PC-9 (cell line): Measurements from ENCODE around the gene ITGB7. TPM values are rescaled to one million over a fixed set of nuclear protein-coding genes. Genes with fewer than 3 reads are reported as not detected.
A peak's percentile ranks its signal among the peaks of the same experiment; 100 is the strongest.

ENCODE experiments used
- Bru-seq: library from RNA; stranded (reverse); fragments of 400-500 nt; gene quantifications from one replicate; lab custom pipeline; 2021; lab: Mats Ljungman, UMichigan
- BruChase-seq, 2 experiments: library from RNA; stranded (reverse); fragments of 400-500 nt; gene quantifications; one replicate each; lab custom pipeline; 2021; lab: Mats Ljungman, UMichigan
- BruUV-seq: library from RNA; stranded (reverse); fragments of 400-500 nt; replicated peaks from 2 replicates; lab custom pipeline; 2021; lab: Mats Ljungman, UMichigan
- CTCF ChIA-PET: fragments of 300-600 bp; sonication (Branson Sonifier 250); formaldehyde crosslinking; loops from one replicate; lab custom pipeline; 2022; ENCODE audit warnings: antibody characterized with exemption; lab: Charles Lee
- POLR2A ChIA-PET: fragments of 300-600 bp; sonication (Branson Sonifier 250); formaldehyde crosslinking; loops from one replicate; lab custom pipeline; 2022; ENCODE audit warnings: antibody characterized with exemption; ENCODE audit not compliant: unreplicated experiment; lab: Charles Lee
- DNase-seq, 2 experiments: peaks; one replicate each; pipeline versions ENCODE4 v3.0.0 to v3.0.0-alpha.2; 2015 to 2022; ENCODE audit warnings: mixed read lengths in 1 of 2
- H2AFZ ChIP-seq: fragments of 200-600 bp; sonication (generic); 2 replicates; pipeline ENCODE4 v1.8.1; 2017; ENCODE audit warnings: antibody characterized with exemption
- H3F3A ChIP-seq: fragments of 200-600 bp; sonication (generic); 2 replicates; pipeline ENCODE4 v1.8.1; 2017; ENCODE audit warnings: antibody characterized with exemption, mild to moderate bottlenecking, low read depth; ENCODE audit not compliant: insufficient read depth
- H3K27ac ChIP-seq: fragments of 200-600 bp; sonication (generic); 2 replicates; pipeline ENCODE4 v1.6.1; 2016; ENCODE audit warnings: mixed run types
- H3K27me3 ChIP-seq: fragments of 200-600 bp; sonication (generic); 2 replicates; pipeline ENCODE4 v1.6.1; 2016; ENCODE audit warnings: low read depth, mixed run types; ENCODE audit not compliant: insufficient read depth
- H3K36me3 ChIP-seq: fragments of 200-600 bp; sonication (generic); 2 replicates; pipeline ENCODE4 v1.6.1; 2016; ENCODE audit warnings: low read depth, mixed run types
- H3K4me1 ChIP-seq: fragments of 200-600 bp; sonication (generic); replicated peaks from 2 replicates; pipeline ENCODE4 v1.6.1; 2016; ENCODE audit warnings: mixed run types; ENCODE audit not compliant: insufficient read depth
- H3K4me2 ChIP-seq: fragments of 200-600 bp; sonication (generic); 2 replicates; pipeline ENCODE4 v1.6.1; 2017; ENCODE audit warnings: mixed run types
- H3K4me3 ChIP-seq: fragments of 200-600 bp; sonication (generic); 2 replicates; pipeline ENCODE4 v1.6.1; 2016; ENCODE audit warnings: mixed run types
- H3K79me2 ChIP-seq: fragments of 200-600 bp; sonication (generic); 2 replicates; pipeline ENCODE4 v1.6.1; 2017; ENCODE audit warnings: low read depth, mixed run types
- H3K9me2 ChIP-seq: fragments of 200-600 bp; sonication (generic); 2 replicates; pipeline ENCODE4 v1.8.1; 2017; ENCODE audit warnings: mild to moderate bottlenecking; ENCODE audit not compliant: insufficient read depth
- H3K9me3 ChIP-seq: fragments of 200-600 bp; sonication (generic); 2 replicates; pipeline ENCODE4 v1.8.1; 2016; ENCODE audit warnings: low read depth; ENCODE audit not compliant: insufficient read depth
- H4K20me1 ChIP-seq: fragments of 200-600 bp; sonication (generic); 2 replicates; pipeline ENCODE4 v1.8.1; 2017; ENCODE audit not compliant: insufficient read depth
- EZH2 ChIP-seq: fragments of 200-600 bp; sonication (generic); IDR thresholded peaks from 2 replicates; pipeline ENCODE4 v1.8.0; 2017; ENCODE audit warnings: antibody characterized with exemption, low read depth
- intact Hi-C: fragments of 100-400 bp; cut with micrococcal nuclease; formaldehyde crosslinking; loops from one replicate; pipeline ENCODE4 v1.10.0; 2022; ENCODE audit not compliant: unreplicated experiment
- long read RNA-seq: library from polyadenylated mRNA; stranded (forward); transcript quantifications from one replicate; pipeline ENCODE4 v2.0.0, GENCODE V29; 2022
- total RNA-seq: library from RNA; stranded (reverse); gene quantifications from 2 replicates; pipeline ENCODE4 v1.2.3, GENCODE V29; 2021
- TF ChIP-seq, protein P1 (sequence below): fragments of 200-600 bp; sonication (generic); conservative IDR thresholded peaks from 2 replicates; pipeline ENCODE4 v1.6.1; 2017; ENCODE audit warnings: mixed run types, antibody characterized with exemption, mild to moderate bottlenecking, moderate library complexity

Gene ITGB7, protein sequence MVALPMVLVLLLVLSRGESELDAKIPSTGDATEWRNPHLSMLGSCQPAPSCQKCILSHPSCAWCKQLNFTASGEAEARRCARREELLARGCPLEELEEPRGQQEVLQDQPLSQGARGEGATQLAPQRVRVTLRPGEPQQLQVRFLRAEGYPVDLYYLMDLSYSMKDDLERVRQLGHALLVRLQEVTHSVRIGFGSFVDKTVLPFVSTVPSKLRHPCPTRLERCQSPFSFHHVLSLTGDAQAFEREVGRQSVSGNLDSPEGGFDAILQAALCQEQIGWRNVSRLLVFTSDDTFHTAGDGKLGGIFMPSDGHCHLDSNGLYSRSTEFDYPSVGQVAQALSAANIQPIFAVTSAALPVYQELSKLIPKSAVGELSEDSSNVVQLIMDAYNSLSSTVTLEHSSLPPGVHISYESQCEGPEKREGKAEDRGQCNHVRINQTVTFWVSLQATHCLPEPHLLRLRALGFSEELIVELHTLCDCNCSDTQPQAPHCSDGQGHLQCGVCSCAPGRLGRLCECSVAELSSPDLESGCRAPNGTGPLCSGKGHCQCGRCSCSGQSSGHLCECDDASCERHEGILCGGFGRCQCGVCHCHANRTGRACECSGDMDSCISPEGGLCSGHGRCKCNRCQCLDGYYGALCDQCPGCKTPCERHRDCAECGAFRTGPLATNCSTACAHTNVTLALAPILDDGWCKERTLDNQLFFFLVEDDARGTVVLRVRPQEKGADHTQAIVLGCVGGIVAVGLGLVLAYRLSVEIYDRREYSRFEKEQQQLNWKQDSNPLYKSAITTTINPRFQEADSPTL
- 2.4 and 3.3 TPM in 2 replicates for total RNA-seq
- Bru-seq, nascent RNA = percentile 38 among the genes with signal in this experiment
- BruChase-seq, experiment 1, labeled RNA remaining after a 2-hour chase = percentile 39 among the genes with signal in this experiment
- percentile 54 among the genes with signal in this experiment for BruChase-seq, experiment 2, labeled RNA remaining after a 6-hour chase
- long read RNA-seq, partial matches to known transcripts = 0 of 2 reads
- long read RNA-seq, other reads (novel, unspliced or antisense) = 1 of 2 reads

DNA sequence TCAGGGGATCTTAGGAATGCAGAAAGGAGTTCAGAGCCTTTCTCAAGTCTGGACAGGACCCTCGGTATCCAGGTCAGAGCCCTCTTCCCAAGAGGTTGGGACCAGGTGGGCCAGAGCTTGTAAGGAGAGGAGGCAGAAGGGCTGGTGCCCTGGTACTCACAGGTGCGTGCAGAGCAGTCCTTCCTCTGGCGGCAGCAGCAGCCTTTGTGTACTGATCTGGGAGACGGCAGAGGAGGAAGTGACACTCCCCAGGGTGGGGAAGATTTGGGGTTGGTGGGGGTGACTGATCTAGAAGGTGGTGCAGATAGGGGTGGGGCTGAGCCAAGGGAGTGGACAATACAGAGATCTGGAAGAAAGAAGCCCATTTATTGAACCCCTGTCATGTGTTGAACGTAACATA lies at the start of gene ITGB7:
Gene ITGB7 (minus strand): TSS at position 210 of the 400 bp plus-strand sequence. CDS start 6,808 bp downstream, outside the sequence.
- Histone ChIP-seq H3K4me1 (peaks cover 17% of the 10 kb centered on the region), H4K20me1 (no peaks in the 10 kb centered on the region), H3K9me2 (0 out of 2 replicates have a peak, but pooled peaks cover 3% of the 10 kb centered on the region), H3F3A (peaks cover 44% of the 10 kb centered on the region; the same call in 1 of the 2 replicates), H3K27ac (peak within 1 kb of the TSS; percentile 36; the same call in 1 of the 2 replicates), H3K79me2 (no peaks in the 10 kb centered on the region), H3K36me3 (peaks cover 8% of the 10 kb centered on the region; the same call in 1 of the 2 replicates), H2AFZ (no peak within 1 kb of the TSS), H3K4me2 (peak within 1 kb of the TSS; percentile 54), H3K9me3 (no peaks in the 10 kb centered on the region), H3K27me3 (no peaks in the 10 kb centered on the region), H3K4me3 (no peak within 1 kb of the TSS)
- intact Hi-C loops = loop anchor here (10.0 kb wide), 1 partner anchor 142 kb away; no protein-coding TSS in a partner anchor
- ChIA-PET CTCF (interaction anchor here (0.5 to 0.6 kb wide), 2 partner anchors 294 to 1013 kb away, joined by 4 to 5 read pairs; partner anchors contain the start of gene TARBP2), POLR2A (interaction anchor here (0.5 to 0.6 kb wide), 2 partner anchors 8 to 1126 kb away, joined by 3 to 6 read pairs; no protein-coding TSS in a partner anchor)
- no peak for DNase-seq
- TF ChIP-seq, protein P1, sequence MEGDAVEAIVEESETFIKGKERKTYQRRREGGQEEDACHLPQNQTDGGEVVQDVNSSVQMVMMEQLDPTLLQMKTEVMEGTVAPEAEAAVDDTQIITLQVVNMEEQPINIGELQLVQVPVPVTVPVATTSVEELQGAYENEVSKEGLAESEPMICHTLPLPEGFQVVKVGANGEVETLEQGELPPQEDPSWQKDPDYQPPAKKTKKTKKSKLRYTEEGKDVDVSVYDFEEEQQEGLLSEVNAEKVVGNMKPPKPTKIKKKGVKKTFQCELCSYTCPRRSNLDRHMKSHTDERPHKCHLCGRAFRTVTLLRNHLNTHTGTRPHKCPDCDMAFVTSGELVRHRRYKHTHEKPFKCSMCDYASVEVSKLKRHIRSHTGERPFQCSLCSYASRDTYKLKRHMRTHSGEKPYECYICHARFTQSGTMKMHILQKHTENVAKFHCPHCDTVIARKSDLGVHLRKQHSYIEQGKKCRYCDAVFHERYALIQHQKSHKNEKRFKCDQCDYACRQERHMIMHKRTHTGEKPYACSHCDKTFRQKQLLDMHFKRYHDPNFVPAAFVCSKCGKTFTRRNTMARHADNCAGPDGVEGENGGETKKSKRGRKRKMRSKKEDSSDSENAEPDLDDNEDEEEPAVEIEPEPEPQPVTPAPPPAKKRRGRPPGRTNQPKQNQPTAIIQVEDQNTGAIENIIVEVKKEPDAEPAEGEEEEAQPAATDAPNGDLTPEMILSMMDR = no peak
- TF ChIP-seq EZH2 = no peak
- no TSS peak for BruUV-seq

DNA sequence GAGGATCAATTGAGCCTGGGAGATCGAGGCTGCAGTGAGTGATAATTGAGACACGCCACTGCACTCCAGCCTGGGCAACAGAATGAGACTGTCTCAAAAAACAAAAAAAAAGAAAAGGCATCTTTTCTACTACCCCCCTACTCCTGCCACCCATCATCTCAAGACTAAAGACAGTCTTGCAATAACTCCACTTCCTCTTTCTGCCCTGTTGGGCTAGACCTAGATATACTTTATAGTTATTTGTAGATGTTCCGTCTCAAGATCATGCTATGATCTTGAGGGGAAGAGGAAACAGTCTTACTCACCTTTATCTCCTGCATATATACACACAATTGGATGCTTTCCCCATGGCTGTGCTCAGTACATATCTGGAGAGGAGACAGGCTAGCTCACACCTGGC lies 48.9 kb upstream of the ITGB7 start:
- Histone ChIP-seq H3K9me2 (no peaks in the 10 kb centered on the region), H3K4me2 (no peak overlapping the region), H3K36me3 (no peaks in the 10 kb centered on the region), H3K9me3 (no peaks in the 10 kb centered on the region), H3K27me3 (no peaks in the 10 kb centered on the region), H3K4me1 (peaks cover 12% of the 10 kb centered on the region), H4K20me1 (no peaks in the 10 kb centered on the region), H3F3A (peaks cover 17% of the 10 kb centered on the region), H3K79me2 (peaks cover 15% of the 10 kb centered on the region), H3K4me3 (no peak overlapping the region), H3K27ac (no peak overlapping the region), H2AFZ (no peak overlapping the region)
- BruUV-seq = no TSS peak
- POLR2A ChIA-PET = interaction anchor here (0.5 kb wide), 1 partner anchor 139 kb away, joined by 18 read pairs; no protein-coding TSS in a partner anchor
- intact Hi-C loops = no loop called here
- CTCF ChIA-PET = no interaction called here
- DNase-seq = no peak
- TF ChIP-seq, protein P1 = no peak
- TF ChIP-seq EZH2 = no peak
